Measurements from ENCODE around the gene FCHSD2.

GRCh38 chr11:73059915-73060314 is 82.2 kb downstream of the FCHSD2 start:
- TF ChIP-seq MAX (IDR thresholded peaks at IDR 0.05; ENCODE audit: low read depth, low read length), result no peak
- TF ChIP-seq CTCF (IDR thresholded peaks at IDR 0.05; ENCODE audit: low read depth, low read length), result no peak
- no peak for TF ChIP-seq POLR2A (IDR thresholded peaks at IDR 0.05; ENCODE audit: extremely low read depth, insufficient read length)
- TF ChIP-seq MYC (IDR thresholded peaks at IDR 0.05; ENCODE audit: low read depth, low read length), result no peak

Measured in NB4 (cell line).